PC-3 (cell line): ENCODE measurements around the gene SLC43A3. TPM values are rescaled to one million over a fixed set of nuclear protein-coding genes. Genes with fewer than 3 reads are reported as not detected.

Experiments used
- ATAC-seq: fragments of 200-7000 bp; cut with Tn5 transposase; 2 replicates; pipeline ENCODE4 v1.9.1; 2020; ENCODE audit warnings: mild to moderate bottlenecking, moderate library complexity
- BruUV-seq: library from RNA; stranded (reverse); fragments of 400-500 nt; replicated peaks from 2 replicates; lab custom pipeline; 2021; lab: Mats Ljungman, UMichigan
- CTCF ChIA-PET: fragments of 300-600 bp; sonication (Branson Sonifier 250); formaldehyde crosslinking; loops from one replicate; lab custom pipeline; 2022; ENCODE audit warnings: antibody characterized with exemption; lab: Charles Lee
- POLR2A ChIA-PET: fragments of 300-600 bp; sonication (Branson Sonifier 250); formaldehyde crosslinking; loops from one replicate; lab custom pipeline; 2022; ENCODE audit warnings: antibody characterized with exemption; ENCODE audit not compliant: unreplicated experiment; lab: Charles Lee
- DNase-seq: peaks from one replicate; pipeline ENCODE4 v3.0.0-alpha.2; 2015
- H2AFZ ChIP-seq: fragments of 300-600 bp; sonication (generic); 2 replicates; pipeline ENCODE4 v1.6.0; 2016; ENCODE audit warnings: antibody characterized with exemption, low read length
- H3F3A ChIP-seq: fragments of 300-600 bp; sonication (generic); one replicate; pipeline ENCODE4 v1.6.0; 2017; ENCODE audit warnings: antibody characterized with exemption, low read length, control low read depth, mild to moderate bottlenecking; ENCODE audit not compliant: unreplicated experiment
- H3K27ac ChIP-seq: fragments of 300-600 bp; sonication (generic); 2 replicates; pipeline ENCODE4 v1.5.1; 2016; ENCODE audit warnings: mild to moderate bottlenecking, low read length
- H3K27me3 ChIP-seq: fragments of 300-600 bp; sonication (generic); 2 replicates; pipeline ENCODE4 v1.6.1; 2016; ENCODE audit warnings: low read length, mixed read lengths
- H3K36me3 ChIP-seq: fragments of 300-600 bp; sonication (generic); 2 replicates; pipeline ENCODE4 v1.6.1; 2016; ENCODE audit warnings: low read depth, mixed run types, low read length, mixed read lengths
- H3K4me1 ChIP-seq: fragments of 300-600 bp; sonication (generic); 2 replicates; pipeline ENCODE4 v1.5.1; 2016; ENCODE audit warnings: low read length; ENCODE audit not compliant: insufficient read depth
- H3K4me2 ChIP-seq: fragments of 300-600 bp; sonication (generic); 2 replicates; pipeline ENCODE4 v1.6.0; 2016; ENCODE audit warnings: low read length
- H3K4me3 ChIP-seq: fragments of 300-600 bp; sonication (generic); 2 replicates; pipeline ENCODE4 v1.5.1; 2016; ENCODE audit warnings: mild to moderate bottlenecking, low read length, mixed read lengths
- H3K79me2 ChIP-seq: fragments of 300-600 bp; sonication (generic); 2 replicates; pipeline ENCODE4 v1.6.1; 2017; ENCODE audit warnings: low read length, mixed read lengths
- H3K9ac ChIP-seq: fragments of 300-600 bp; sonication (generic); 2 replicates; pipeline ENCODE4 v1.6.0; 2016; ENCODE audit warnings: mild to moderate bottlenecking, low read length
- H3K9me2 ChIP-seq: fragments of 300-600 bp; sonication (generic); replicated peaks from 2 replicates; pipeline ENCODE4 v1.6.1; 2016; ENCODE audit warnings: mixed run types, low read length, mixed read lengths
- H3K9me3 ChIP-seq: fragments of 300-600 bp; sonication (generic); 2 replicates; pipeline ENCODE4 v1.6.1; 2016; ENCODE audit warnings: low read length, mixed read lengths
- H4K20me1 ChIP-seq: fragments of 300-600 bp; sonication (generic); 2 replicates; pipeline ENCODE4 v1.6.1; 2016; ENCODE audit warnings: low read length, mixed read lengths
- EZH2 ChIP-seq: fragments of 300-600 bp; sonication (generic); IDR thresholded peaks from one replicate; pipeline ENCODE4 v1.6.1; 2017; ENCODE audit warnings: antibody characterized with exemption, mild to moderate bottlenecking, low read length; ENCODE audit not compliant: unreplicated experiment
- EZH2phosphoT487 ChIP-seq: fragments of 300-600 bp; sonication (generic); IDR thresholded peaks from 2 replicates; pipeline ENCODE4 v1.6.1; 2018; ENCODE audit warnings: mild to moderate bottlenecking, antibody characterized with exemption, low read length, borderline replicate concordance
- intact Hi-C: fragments of 100-400 bp; cut with micrococcal nuclease; formaldehyde crosslinking; loops from 2 replicates; pipeline ENCODE4 v1.9.0; 2023
- total RNA-seq: library from RNA; depleted of rRNA; stranded (reverse); fragments of >200 nt; gene quantifications from 2 replicates; pipeline ENCODE4 v1.2.3, GENCODE V29; 2014
- TF ChIP-seq, protein P1 (sequence below): fragments of 300-600 bp; sonication (generic); conservative IDR thresholded peaks from 2 replicates; pipeline ENCODE4 v1.5.1; 2017; ENCODE audit warnings: antibody characterized with exemption, low read depth, mild to moderate bottlenecking, low read length

The SLC43A3 gene
- total RNA-seq, 1 experiment from 2014 or later = 35.0 TPM

DNA sequence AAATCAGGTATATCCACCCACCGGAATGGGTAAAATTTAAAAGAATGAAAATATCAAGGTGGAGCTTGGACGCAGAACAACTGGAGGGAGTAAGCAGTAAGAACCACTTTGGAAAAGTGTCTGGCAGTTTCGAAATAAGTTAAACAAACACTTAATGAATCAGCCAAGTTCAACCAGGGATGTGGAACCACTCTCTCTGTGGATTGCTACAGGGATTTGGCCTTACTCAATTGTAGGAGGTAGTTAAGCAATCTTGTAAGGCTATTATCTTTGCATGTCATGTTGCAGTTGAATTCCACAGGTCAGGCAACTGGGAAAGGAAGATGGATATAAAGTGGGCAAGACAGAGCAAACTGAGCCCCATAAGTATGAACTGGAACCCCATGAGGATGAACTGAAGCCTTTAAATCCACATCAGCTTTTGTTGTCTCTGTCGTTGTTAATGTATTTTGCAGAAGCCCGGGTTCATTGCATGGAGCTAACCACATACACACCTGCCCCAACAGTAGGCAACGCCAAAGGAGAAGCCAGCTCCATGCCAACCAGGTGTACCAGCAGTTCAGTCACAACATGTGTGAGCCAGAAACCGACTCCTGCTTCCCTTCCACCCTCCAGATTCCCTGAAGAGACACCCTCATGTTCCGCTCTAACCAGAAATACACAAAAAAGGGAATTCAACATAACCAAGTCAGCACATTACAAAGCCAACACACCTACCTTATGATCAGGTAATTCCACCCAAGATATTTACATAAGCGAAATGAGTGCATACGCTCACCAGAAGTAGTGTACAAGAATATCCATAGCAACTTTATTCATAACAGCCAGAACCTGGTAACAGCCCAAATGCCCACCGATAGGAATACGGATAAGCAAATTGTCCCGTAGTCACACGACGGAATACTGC lies 8.0 kb upstream of the SLC43A3 start:
- Histone ChIP-seq H4K20me1 (no peaks in the 10 kb centered on the region), H3F3A (peaks cover 3% of the 10 kb centered on the region), H2AFZ (0 out of 2 replicates have a peak overlapping the region, but pooled peaks have one; percentile 1), H3K27me3 (no peaks in the 10 kb centered on the region), H3K4me3 (no peak overlapping the region), H3K9me3 (no peaks in the 10 kb centered on the region), H3K9me2 (no peaks in the 10 kb centered on the region), H3K79me2 (no peaks in the 10 kb centered on the region), H3K36me3 (no peaks in the 10 kb centered on the region), H3K9ac (peak overlapping the region; percentile 19; the same call in 1 of the 2 replicates), H3K27ac (peak overlapping the region; percentile 70), H3K4me2 (peak overlapping the region; percentile 31), H3K4me1 (peaks cover 34% of the 10 kb centered on the region)
- no peak for TF ChIP-seq EZH2
- no peak for TF ChIP-seq EZH2phosphoT487
- TF ChIP-seq, protein P1, sequence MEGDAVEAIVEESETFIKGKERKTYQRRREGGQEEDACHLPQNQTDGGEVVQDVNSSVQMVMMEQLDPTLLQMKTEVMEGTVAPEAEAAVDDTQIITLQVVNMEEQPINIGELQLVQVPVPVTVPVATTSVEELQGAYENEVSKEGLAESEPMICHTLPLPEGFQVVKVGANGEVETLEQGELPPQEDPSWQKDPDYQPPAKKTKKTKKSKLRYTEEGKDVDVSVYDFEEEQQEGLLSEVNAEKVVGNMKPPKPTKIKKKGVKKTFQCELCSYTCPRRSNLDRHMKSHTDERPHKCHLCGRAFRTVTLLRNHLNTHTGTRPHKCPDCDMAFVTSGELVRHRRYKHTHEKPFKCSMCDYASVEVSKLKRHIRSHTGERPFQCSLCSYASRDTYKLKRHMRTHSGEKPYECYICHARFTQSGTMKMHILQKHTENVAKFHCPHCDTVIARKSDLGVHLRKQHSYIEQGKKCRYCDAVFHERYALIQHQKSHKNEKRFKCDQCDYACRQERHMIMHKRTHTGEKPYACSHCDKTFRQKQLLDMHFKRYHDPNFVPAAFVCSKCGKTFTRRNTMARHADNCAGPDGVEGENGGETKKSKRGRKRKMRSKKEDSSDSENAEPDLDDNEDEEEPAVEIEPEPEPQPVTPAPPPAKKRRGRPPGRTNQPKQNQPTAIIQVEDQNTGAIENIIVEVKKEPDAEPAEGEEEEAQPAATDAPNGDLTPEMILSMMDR = no peak
- POLR2A ChIA-PET = no interaction called here
- intact Hi-C loops = no loop called here
- DNase-seq = peak; percentile 91
- peak; percentile 68 for ATAC-seq
- CTCF ChIA-PET = interaction anchor here (0.6 kb wide), 1 partner anchor 10 kb away, joined by 4 read pairs; no protein-coding TSS in a partner anchor
- no TSS peak for BruUV-seq

DNA sequence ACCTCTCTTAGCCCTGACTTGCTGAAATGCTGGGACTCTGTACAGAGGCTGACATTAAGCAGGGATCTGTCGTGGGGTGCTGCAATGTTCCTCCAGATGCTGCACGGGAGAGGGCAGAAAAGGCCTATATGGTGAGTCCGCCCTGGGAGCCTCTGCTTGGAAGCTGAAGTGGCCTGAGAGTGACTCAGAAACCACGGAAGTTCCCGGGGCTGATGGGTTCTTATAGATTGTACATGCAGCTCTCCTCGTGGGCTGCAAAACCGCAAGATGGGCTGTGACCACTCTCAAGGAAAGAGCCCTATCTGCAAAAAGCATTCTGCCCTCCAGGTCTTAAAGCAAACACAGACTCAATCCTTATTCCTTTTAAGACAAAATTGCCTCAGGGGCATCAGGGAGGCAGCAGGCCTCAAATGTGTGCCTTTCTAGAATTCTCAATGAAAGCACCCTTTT lies 5.8 kb upstream of the SLC43A3 start:
- peaks cover 3% of the 10 kb centered on the region for H3F3A ChIP-seq
- CTCF ChIA-PET = no interaction called here
- BruUV-seq = no TSS peak
- DNase-seq (peak; percentile 66), ATAC-seq (peak; percentile 64; the same call in 1 of the 2 replicates)
- POLR2A ChIA-PET = no interaction called here
- no peaks in the 10 kb centered on the region for H3K79me2 ChIP-seq
- H3K4me1 ChIP-seq = peaks cover 39% of the 10 kb centered on the region
- no peaks in the 10 kb centered on the region for H3K27me3 ChIP-seq
- TF ChIP-seq EZH2 (no peak), EZH2phosphoT487 (no peak)
- TF ChIP-seq, protein P1 = no peak
- H3K36me3 ChIP-seq = no peaks in the 10 kb centered on the region
- peak overlapping the region; percentile 23; the same call in 1 of the 2 replicates for H3K4me2 ChIP-seq
- H4K20me1 ChIP-seq = no peaks in the 10 kb centered on the region
- H3K9ac ChIP-seq = no peak overlapping the region
- intact Hi-C loops = no loop called here
- no peaks in the 10 kb centered on the region for H3K9me2 ChIP-seq
- H3K9me3 ChIP-seq = no peaks in the 10 kb centered on the region
- H2AFZ ChIP-seq = peak overlapping the region; percentile 7; the same call in 1 of the 2 replicates
- peak overlapping the region; percentile 70 for H3K27ac ChIP-seq
- H3K4me3 ChIP-seq = no peak overlapping the region
